PC-9 (cell line): ENCODE data around the gene LMF1. TPM values are rescaled to one million over a fixed set of nuclear protein-coding genes. Genes with fewer than 3 reads are reported as not detected.

Experiments used
- BruUV-seq: library from RNA; stranded (reverse); fragments of 400-500 nt; replicated peaks from 2 replicates; lab custom pipeline; 2021; lab: Mats Ljungman, UMichigan
- CTCF ChIA-PET: fragments of 300-600 bp; sonication (Branson Sonifier 250); formaldehyde crosslinking; loops from one replicate; lab custom pipeline; 2022; ENCODE audit warnings: antibody characterized with exemption; lab: Charles Lee
- POLR2A ChIA-PET: fragments of 300-600 bp; sonication (Branson Sonifier 250); formaldehyde crosslinking; loops from one replicate; lab custom pipeline; 2022; ENCODE audit warnings: antibody characterized with exemption; ENCODE audit not compliant: unreplicated experiment; lab: Charles Lee
- DNase-seq, 2 experiments: peaks; one replicate each; pipeline versions ENCODE4 v3.0.0 to v3.0.0-alpha.2; 2015 to 2022; ENCODE audit warnings: mixed read lengths in 1 of 2
- H2AFZ ChIP-seq: fragments of 200-600 bp; sonication (generic); 2 replicates; pipeline ENCODE4 v1.8.1; 2017; ENCODE audit warnings: antibody characterized with exemption
- H3F3A ChIP-seq: fragments of 200-600 bp; sonication (generic); 2 replicates; pipeline ENCODE4 v1.8.1; 2017; ENCODE audit warnings: antibody characterized with exemption, mild to moderate bottlenecking, low read depth; ENCODE audit not compliant: insufficient read depth
- H3K27ac ChIP-seq: fragments of 200-600 bp; sonication (generic); 2 replicates; pipeline ENCODE4 v1.6.1; 2016; ENCODE audit warnings: mixed run types
- H3K27me3 ChIP-seq: fragments of 200-600 bp; sonication (generic); 2 replicates; pipeline ENCODE4 v1.6.1; 2016; ENCODE audit warnings: low read depth, mixed run types; ENCODE audit not compliant: insufficient read depth
- H3K36me3 ChIP-seq: fragments of 200-600 bp; sonication (generic); 2 replicates; pipeline ENCODE4 v1.6.1; 2016; ENCODE audit warnings: low read depth, mixed run types
- H3K4me1 ChIP-seq: fragments of 200-600 bp; sonication (generic); replicated peaks from 2 replicates; pipeline ENCODE4 v1.6.1; 2016; ENCODE audit warnings: mixed run types; ENCODE audit not compliant: insufficient read depth
- H3K4me2 ChIP-seq: fragments of 200-600 bp; sonication (generic); 2 replicates; pipeline ENCODE4 v1.6.1; 2017; ENCODE audit warnings: mixed run types
- H3K4me3 ChIP-seq: fragments of 200-600 bp; sonication (generic); 2 replicates; pipeline ENCODE4 v1.6.1; 2016; ENCODE audit warnings: mixed run types
- H3K79me2 ChIP-seq: fragments of 200-600 bp; sonication (generic); 2 replicates; pipeline ENCODE4 v1.6.1; 2017; ENCODE audit warnings: low read depth, mixed run types
- H3K9me2 ChIP-seq: fragments of 200-600 bp; sonication (generic); 2 replicates; pipeline ENCODE4 v1.8.1; 2017; ENCODE audit warnings: mild to moderate bottlenecking; ENCODE audit not compliant: insufficient read depth
- H3K9me3 ChIP-seq: fragments of 200-600 bp; sonication (generic); 2 replicates; pipeline ENCODE4 v1.8.1; 2016; ENCODE audit warnings: low read depth; ENCODE audit not compliant: insufficient read depth
- H4K20me1 ChIP-seq: fragments of 200-600 bp; sonication (generic); 2 replicates; pipeline ENCODE4 v1.8.1; 2017; ENCODE audit not compliant: insufficient read depth
- CTCF ChIP-seq: fragments of 200-600 bp; sonication (generic); conservative IDR thresholded peaks from 2 replicates; pipeline ENCODE4 v1.6.1; 2017; ENCODE audit warnings: mixed run types, antibody characterized with exemption, mild to moderate bottlenecking, moderate library complexity
- EZH2 ChIP-seq: fragments of 200-600 bp; sonication (generic); IDR thresholded peaks from 2 replicates; pipeline ENCODE4 v1.8.0; 2017; ENCODE audit warnings: antibody characterized with exemption, low read depth
- intact Hi-C: fragments of 100-400 bp; cut with micrococcal nuclease; formaldehyde crosslinking; loops from one replicate; pipeline ENCODE4 v1.10.0; 2022; ENCODE audit not compliant: unreplicated experiment
- total RNA-seq: library from RNA; stranded (reverse); gene quantifications from 2 replicates; pipeline ENCODE4 v1.2.3, GENCODE V29; 2021

The LMF1 gene
- total RNA-seq, 1 experiment from 2014 or later = 31.3 TPM

GRCh38 chr16:879461-879861 lies 91.3 kb downstream of the LMF1 start:
- intact Hi-C loops = no loop called here
- ChIA-PET CTCF (no interaction called here), POLR2A (no interaction called here)
- H4K20me1 ChIP-seq = peaks cover 2% of the 10 kb centered on the region; the same call in 1 of the 2 replicates
- no peak overlapping the region for H2AFZ ChIP-seq
- no peaks in the 10 kb centered on the region for H3F3A ChIP-seq
- H3K27me3 ChIP-seq = peaks cover 32% of the 10 kb centered on the region
- TF ChIP-seq CTCF (no peak), EZH2 (no peak)
- no peak for DNase-seq
- H3K9me3 ChIP-seq = no peaks in the 10 kb centered on the region
- H3K79me2 ChIP-seq = no peaks in the 10 kb centered on the region
- no peak overlapping the region for H3K4me2 ChIP-seq
- H3K27ac ChIP-seq = no peak overlapping the region
- no peaks in the 10 kb centered on the region for H3K9me2 ChIP-seq
- no peaks in the 10 kb centered on the region for H3K4me1 ChIP-seq
- H3K36me3 ChIP-seq = no peaks in the 10 kb centered on the region
- H3K4me3 ChIP-seq = no peak overlapping the region
- no TSS peak for BruUV-seq

- TF ChIP-seq CTCF (no peak), EZH2 (no peak)
- no peaks in the 10 kb centered on the region for H3K4me1 ChIP-seq
- peaks cover 32% of the 10 kb centered on the region for H3K27me3 ChIP-seq
- H3K27ac ChIP-seq = no peak overlapping the region
- intact Hi-C loops = no loop called here
- ChIA-PET POLR2A (no interaction called here), CTCF (no interaction called here)
- DNase-seq = no peak
- no peak overlapping the region for H3K4me2 ChIP-seq
- H3K79me2 ChIP-seq = no peaks in the 10 kb centered on the region
- H3K4me3 ChIP-seq = no peak overlapping the region
- no peaks in the 10 kb centered on the region for H3K9me3 ChIP-seq
- no peaks in the 10 kb centered on the region for H3K36me3 ChIP-seq
- no peaks in the 10 kb centered on the region for H3F3A ChIP-seq
- BruUV-seq = no TSS peak
- H2AFZ ChIP-seq = no peak overlapping the region
- H3K9me2 ChIP-seq = no peaks in the 10 kb centered on the region
- peaks cover 2% of the 10 kb centered on the region; the same call in 1 of the 2 replicates for H4K20me1 ChIP-seq
These were observed 91.9 kb downstream of the LMF1 start for GRCh38 chr16:878886-879285.

- Histone ChIP-seq H3K4me3 (no peak overlapping the region), H2AFZ (no peak overlapping the region), H3K4me1 (no peaks in the 10 kb centered on the region), H3K9me2 (no peaks in the 10 kb centered on the region), H3K36me3 (no peaks in the 10 kb centered on the region), H3K27ac (no peak overlapping the region), H3K27me3 (peaks cover 31% of the 10 kb centered on the region), H4K20me1 (peaks cover 2% of the 10 kb centered on the region; the same call in 1 of the 2 replicates), H3K9me3 (no peaks in the 10 kb centered on the region), H3F3A (no peaks in the 10 kb centered on the region), H3K79me2 (no peaks in the 10 kb centered on the region), H3K4me2 (no peak overlapping the region)
- BruUV-seq = no TSS peak
- CTCF ChIA-PET = no interaction called here
- intact Hi-C loops = no loop called here
- no peak for DNase-seq
- POLR2A ChIA-PET = no interaction called here
- TF ChIP-seq EZH2 = no peak
- no peak; the same call in 1 of the 2 replicates for TF ChIP-seq CTCF
These were observed 92.6 kb downstream of the LMF1 start for GRCh38 chr16:878072-878784.
